Hepatic stellate cell (primary cell): ENCODE data around the gene ST8SIA4.

Experiments used
- DNase-seq: peaks from one replicate; pipeline ENCODE4 v3.0.0; 2011; ENCODE audit warnings: low spot score

The ST8SIA4 gene

GRCh38 chr5:100832252-100833230 lies 70.5 kb downstream of the ST8SIA4 start:
- DNase-seq, result no peak

DNA sequence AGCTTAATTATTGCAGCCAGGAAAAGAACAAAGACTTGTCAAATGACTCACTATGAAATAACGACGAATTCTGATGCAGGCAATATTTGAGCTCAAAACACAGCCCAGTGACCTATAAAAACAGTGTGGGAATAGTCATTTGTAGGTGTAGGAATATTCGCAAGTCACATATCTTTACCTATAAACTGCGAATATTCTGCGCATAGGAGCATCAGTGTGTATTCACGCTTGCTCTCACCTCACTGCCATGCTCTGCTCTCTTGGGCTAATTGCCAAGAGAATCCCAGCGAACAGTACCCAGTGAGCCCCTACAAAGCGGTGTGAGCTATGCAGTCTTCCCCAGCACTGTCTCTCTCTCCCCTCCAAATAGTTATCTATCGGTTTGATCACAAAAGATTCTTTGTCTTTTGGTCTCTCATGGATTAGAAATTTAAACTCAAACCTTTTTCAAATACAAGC lies 74.2 kb downstream of the ST8SIA4 start:
- no peak for DNase-seq

GRCh38 chr5:100828071-100828897 lies 74.8 kb downstream of the ST8SIA4 start:
- no peak for DNase-seq

- DNase-seq, result no peak
Observed at GRCh38 chr5:100827481-100827889, 75.6 kb downstream of the ST8SIA4 start.

DNA sequence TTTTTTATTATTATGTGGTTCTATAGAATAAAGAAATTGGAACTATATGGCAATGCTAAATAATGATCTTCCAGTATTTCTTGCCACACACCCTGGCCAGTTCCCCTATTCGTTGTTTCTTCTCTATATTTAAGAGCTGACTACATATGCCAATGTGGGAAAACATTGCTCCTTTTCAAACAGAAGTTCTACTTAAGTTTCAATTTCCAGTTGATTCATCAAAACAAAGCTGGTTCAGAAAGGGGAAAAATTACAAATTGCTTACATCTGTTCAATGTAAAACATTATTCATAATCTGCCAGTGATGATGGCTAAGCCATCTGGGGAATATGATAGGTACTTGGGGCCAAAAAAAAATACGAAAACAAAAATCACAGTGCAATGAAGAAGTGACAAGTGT lies 76.9 kb downstream of the ST8SIA4 start:
- no peak for DNase-seq

DNA sequence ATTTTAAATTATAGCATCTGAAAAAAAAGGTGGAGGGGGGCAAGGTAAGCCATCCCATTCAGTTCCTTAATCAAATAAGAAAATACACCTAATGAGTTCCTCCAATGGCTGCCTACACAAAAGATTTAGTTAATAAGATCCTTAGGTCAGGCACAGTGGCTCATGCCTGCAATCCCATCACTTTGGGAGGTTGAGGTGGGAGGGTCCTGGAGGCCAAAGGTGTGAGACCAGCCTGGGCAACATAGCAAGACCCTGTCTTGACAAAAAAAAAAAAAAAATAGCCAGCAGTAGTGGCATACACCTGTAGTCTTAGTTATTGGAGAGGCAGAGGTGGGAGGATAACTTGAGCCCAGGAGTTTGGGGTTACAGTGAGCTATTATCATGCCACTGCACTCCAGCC lies 78.4 kb downstream of the ST8SIA4 start:
- no peak for DNase-seq

DNA sequence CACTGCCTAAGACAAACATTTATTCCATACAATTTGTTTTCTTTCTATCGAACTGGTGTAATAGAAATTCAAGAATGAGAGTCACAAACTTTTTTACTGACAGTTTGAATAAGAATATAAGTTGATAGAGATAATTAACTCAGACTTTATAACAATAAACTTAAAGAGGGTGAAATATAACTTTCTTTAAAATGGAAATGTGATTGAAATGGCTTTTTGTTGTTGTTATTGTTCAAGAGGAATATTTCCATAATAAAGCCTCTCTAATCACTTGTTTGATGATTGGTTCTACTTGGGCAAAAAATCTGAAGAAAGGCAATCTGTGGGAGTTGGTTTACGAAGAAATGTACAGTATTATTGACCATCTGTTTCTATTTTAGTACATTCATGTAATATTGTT lies 79.3 kb downstream of the ST8SIA4 start:
- DNase-seq, result no peak

DNA sequence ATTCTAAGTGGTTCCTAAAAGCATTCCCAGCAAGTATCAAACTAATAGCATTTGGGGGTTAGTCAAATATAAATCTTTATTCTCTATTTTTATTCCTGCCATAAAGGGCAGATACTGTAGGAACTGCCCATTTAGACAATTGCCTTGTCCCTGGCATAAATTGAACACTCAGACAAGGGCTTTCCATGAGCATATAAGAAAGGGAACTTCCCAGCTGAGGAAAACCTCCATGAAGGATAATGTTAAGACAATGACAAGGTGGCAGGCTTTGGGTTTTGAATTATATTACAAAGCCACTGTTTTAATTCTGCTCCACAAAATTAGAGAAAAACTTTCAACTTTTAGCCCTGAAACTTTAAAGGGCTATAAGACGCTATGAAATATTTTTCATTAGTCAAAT lies 81.3 kb downstream of the ST8SIA4 start:
- no peak for DNase-seq

DNA sequence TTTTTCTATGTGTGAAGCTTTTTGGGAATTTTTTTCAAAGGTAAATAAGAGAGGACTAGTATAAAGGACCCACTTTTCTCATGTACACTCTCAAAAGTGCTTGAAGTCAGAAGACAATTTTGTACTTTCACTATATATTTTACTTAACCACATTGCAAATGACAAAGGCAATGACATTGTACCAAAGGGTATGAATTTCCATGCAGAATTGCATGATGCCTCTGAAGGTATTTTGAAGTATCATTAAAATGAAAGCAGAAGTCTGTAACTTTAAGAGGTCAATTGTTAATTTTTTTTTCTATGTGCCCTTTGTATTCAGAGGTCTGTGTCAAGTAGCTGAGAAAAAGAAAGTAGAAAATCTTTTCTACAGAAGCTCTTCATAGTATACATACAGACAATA lies 84.7 kb downstream of the ST8SIA4 start:
- DNase-seq, result no peak

DNA sequence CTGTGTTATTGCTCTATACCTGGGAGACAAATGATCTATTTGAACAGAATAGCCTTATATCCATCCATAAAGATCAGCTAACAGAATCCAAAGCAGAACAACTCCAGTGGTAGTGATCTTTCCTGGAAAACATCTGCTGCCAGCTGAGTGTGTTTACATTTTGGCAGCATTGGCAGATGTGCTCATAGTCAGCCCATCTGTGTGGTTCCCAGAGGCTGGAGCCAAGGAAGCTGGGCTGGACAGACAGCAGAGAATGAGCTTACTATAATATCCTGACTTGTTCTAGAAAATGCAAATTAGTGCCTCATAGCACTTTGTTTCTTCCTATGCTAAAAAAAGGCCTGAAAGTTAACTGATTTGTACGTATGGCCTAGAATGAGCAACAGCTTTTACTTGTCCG lies 99.7 kb downstream of the ST8SIA4 start:
- DNase-seq, result no peak

GRCh38 chr5:100802208-100802607 lies 100.9 kb downstream of the ST8SIA4 start:
- DNase-seq, result no peak

DNA sequence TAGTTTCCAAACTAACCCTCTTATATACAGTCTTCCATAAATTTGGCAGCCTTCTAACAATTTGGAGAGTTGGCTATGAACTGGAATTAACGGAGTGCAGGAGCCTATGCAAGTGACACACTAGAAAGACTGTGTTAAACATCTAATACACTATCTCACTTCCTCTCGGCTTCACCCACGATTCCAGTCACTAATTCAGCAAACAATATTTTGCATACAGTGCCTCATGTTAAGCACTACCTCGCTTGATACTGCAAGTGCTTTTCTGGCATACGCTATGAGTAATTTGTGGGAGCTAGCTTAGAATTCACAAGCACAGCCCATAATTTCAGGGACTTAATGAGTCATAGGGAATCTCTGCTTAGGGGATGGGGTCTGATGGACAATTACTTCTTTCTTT lies 102.5 kb downstream of the ST8SIA4 start:
- no peak for DNase-seq

- no peak for DNase-seq
Observed at GRCh38 chr5:100799166-100799565, 103.9 kb downstream of the ST8SIA4 start.

GRCh38 chr5:100797861-100798260 lies 105.2 kb downstream of the ST8SIA4 start:
- DNase-seq, result peak; percentile 12

DNA sequence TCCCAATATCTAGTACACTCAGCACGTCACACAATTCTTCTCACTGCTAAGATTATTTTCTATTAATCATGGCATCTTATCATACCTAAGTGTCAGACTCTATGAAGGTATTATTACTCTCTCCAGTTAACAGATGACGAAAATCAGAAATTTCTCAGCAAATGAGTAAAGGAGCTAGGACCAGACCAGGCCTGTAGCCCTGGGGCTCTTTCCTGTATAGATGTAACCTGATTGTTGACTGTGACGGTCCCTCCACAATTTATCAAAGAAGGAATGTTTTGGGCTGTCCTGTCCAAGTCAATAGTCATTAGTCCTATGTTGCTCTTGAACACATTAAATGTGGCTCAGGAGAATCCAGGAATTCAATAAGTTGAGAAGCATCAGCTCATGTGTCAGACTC lies 106.2 kb downstream of the ST8SIA4 start:
- no peak for DNase-seq

GRCh38 chr5:100794844-100795243 lies 108.2 kb downstream of the ST8SIA4 start:
- no peak for DNase-seq

DNA sequence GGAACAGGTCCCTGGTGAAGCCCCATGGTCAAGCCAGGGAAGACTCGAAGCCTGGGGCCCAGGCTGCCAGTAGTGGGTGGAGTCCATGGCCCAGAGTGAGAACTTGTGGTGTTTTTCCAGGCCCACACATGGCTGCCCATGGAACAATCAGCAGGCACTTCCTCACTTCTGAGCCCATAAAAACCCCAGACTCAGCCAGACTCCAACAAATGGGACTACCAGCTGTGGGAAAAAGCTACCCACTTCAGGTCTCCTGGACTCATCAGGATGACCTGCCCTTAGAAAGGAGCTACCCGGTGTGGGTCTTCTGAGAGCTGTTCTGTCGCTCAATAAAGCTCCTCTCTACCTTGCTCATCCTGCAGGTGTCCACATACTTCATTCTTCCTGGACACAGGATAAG lies 108.9 kb downstream of the ST8SIA4 start:
- no peak for DNase-seq

DNA sequence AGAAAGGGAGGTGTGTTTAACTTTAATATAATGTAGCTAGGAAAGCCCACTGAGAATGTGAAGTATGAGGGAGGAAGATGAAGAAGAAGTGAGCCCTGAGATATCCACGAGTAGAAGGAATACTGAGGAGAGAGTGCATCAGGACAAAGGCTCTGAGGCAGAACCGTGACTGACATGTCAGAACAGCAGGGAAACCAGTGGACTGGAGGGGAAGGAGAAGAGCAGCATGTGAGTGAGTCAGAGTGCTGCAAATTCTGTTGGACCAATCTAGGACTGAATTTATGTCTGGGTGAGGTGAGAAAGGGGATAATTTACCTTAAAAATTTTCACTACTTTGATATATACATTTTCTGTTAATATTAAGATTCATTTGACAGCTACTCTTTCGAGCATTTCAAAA lies 110.3 kb downstream of the ST8SIA4 start:
- no peak for DNase-seq

- no peak for DNase-seq
Observed at GRCh38 chr5:100791391-100791790, 111.7 kb downstream of the ST8SIA4 start.

GRCh38 chr5:100790951-100791350 lies 112.1 kb downstream of the ST8SIA4 start:
- DNase-seq, result no peak

DNA sequence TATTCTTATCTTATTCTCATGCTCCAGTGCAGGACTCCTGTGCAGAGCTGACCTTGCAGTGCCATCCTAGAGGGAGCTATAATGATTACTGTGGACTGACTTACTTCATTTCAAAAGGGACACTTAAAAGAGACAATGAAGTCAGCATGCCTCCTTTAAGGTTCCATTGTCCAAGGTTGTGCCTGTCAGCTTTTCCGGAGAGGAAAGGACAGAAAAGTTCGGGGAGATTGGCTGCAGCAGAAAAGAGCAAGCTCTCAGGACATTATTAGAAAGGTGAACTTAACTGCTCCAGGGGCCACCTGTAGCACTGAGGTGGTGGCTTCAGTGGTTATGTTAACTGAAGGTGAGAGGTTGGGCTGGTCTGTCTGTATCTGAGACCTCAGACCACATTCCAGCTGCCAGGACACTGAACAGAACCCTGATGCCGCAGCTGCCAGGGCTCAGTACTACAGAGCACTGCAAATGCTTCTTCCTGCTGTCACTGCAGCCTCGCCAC lies 112.9 kb downstream of the ST8SIA4 start:
- no peak for DNase-seq

- no peak for DNase-seq
Observed at GRCh38 chr5:100789694-100790093, 113.4 kb downstream of the ST8SIA4 start.

- no peak for DNase-seq
Observed at GRCh38 chr5:100788417-100788816, 114.7 kb downstream of the ST8SIA4 start.
